ENCODE measurements around the gene SMAGP.
"Not testable (repeated sequence)": the region's sequence is repeated elsewhere in the genome, so short reads cannot be mapped to it uniquely, and the experiment has no call there.

Gene SMAGP

GRCh38 chr12:51264297-51264696 lies 5.9 kb downstream of the SMAGP start:
- no peak for DNase-seq

DNA sequence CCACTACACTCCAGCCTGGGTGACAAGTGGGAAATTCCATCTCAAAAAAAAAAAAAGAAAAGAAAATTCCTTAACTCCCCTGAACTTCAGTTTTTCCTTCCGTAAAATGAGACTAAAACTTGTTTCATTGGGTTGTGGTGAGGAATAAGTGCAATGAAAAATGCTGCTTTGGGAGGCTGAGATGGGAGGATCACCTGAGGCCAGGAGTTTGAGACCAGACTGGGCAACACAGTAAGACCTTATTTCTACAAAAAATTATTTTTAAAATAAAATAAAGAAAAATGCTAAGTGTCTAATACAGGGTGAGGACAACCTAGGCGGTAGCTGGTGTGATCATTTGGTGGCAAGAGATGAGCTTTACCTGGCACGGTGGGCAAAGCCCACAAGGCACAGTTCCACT lies 6.9 kb downstream of the SMAGP start:
- no peak for DNase-seq

DNA sequence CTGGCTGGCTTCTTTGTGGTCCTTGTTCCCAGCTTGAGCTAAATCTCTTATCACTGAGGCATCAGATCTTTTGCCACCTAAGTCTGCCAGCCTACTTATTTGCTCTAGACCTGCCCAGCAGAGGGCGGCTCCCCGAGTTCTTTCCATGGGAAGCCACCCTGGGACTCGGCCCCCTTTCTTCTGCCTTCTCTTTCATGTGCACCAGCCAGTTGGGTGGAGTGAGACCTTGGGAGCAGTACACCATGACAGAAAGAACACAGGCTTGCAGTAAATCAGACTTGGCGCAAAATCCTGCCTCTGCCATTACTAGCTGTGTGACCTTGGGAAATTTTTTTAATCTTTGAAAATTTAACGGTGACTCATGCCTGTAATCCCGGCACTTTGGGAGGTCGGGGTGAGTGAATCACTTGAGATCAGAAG lies 7.4 kb downstream of the SMAGP start:
- peak; percentile 31 to 78 (median 62) for DNase-seq

DNA sequence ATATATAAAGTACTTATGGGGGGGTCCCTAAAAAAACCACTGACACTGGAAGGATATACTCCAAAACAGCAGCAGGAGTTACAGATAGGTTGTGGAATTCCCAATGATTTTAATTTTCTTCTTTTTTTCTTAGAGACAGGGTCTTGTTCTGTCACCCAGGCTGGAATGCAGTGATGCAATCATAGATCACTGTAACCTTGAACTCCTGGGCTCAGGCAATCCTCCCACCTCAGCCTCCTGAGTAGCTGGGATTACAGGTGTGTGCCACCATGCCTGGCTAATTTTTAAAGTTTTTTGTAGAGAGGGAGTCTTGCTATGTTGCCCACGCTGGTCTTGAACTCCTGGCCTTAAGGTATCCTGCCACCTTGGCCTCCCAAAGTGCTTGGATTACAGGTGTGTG lies 10.6 kb downstream of the SMAGP start:
- DNase-seq = not testable (repeated sequence)

DNA sequence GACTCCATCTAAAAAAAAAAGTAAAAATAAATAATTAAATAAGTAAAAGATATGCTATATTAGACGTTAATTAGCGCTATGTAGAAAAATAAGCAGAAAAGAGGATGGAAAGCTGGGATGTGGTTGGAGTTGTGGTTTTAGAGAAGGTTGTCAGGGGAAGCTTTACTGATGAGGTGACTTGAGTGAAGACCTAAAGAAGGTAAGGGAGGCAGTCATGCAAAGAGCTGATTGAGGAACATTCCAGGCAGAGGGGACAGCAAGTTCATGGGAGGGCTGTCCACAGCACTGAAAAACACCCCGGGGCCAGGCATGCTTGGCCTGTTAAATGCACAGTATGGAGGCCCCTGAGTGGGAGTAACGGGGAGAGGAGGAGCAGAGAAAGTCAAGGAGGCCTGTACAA lies 15.7 kb downstream of the SMAGP start:
- no peak for DNase-seq

GRCh38 chr12:51253276-51253675 lies 16.9 kb downstream of the SMAGP start:
- DNase-seq = no peak

- no peak for DNase-seq
Observed at GRCh38 chr12:51247523-51248206, 22.6 kb downstream of the SMAGP start.

DNA sequence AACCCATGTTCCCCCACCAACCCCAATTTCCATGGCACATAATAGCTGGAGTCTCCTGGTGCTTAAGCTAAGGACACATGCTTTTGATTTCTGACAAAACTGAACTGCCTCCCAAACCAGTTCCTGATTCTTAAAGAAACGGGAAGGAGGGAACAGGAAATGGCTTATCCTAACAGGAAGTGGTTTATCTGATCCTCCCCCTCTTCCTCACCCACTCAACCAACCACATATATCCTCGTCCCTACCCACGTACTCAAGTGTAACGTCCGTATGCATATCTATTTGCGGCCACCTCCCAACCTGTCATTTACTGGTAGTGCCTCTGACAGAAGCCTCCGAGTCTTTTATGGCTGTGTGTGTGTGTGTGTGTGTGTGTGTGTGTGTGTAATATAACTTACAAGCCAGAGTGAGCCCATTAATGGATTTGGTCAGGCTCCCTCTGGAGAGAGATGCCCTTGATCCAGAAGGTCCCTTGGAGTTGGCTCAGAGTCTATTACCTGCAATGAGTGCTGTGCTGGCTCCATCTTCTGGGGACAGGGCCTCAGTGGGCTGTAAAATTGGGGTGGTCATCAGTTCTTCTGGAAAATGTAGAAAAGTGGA lies 23.9 kb downstream of the SMAGP start:
- peak; percentile 84 to 96 (median 90) for DNase-seq

DNA sequence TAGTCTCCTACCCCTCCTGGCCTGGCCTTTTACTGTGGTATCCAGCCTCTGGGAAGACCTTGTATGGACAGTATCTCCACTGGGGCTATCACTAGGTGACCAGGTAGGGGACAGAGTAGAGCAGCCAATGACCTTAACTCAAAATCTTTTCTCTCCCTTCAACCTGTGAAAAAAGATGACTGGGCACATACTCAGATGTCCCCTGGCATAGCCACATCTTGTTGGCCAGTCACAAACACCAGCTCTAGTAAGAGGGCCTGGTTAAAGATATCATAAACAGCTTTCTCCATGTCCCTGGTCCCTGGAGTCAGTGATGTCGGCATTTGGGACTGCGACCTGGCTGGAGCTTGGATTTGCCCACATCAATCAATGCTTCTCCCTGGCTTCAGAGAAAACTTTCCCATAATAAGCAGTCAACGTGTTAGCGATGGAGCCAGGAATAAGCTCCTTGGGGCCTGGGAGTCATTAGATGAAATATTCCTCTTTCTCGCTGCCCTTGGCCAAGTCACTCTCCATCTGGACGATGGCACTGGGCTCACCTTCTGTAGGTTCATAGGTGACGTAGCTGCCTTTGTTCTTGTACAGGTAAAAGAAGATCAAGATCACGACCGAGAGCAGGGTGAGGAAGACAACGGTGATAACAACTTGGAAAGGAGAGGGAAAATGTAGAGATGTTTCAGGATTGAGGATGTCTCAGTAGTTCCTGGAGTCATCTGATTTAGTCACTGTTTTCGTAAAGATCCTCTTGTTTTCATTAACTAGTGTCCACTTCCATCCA lies 24.6 kb downstream of the SMAGP start:
- no peak for DNase-seq

- DNase-seq = no peak
Observed at GRCh38 chr12:51244269-51244668, 25.9 kb downstream of the SMAGP start.

DNA sequence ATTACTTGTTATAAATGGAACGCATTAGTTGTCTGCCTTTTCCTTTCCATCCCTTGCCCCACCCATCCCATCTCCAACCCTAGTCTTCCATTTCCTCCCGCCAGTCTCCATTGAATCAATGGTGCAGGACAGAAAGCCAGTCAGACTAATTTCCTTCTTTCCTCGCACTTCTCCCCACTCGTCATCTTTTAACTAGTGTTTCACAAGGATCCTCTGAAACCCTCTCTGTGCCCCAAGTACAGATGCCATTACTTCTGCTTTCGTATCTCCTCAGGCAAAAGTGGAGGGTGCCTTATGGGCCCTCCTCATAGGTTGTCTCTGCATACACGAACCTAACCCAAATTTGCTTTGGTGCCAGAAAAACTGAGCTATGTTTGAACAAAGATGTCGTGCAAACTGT lies 27.3 kb downstream of the SMAGP start:
- DNase-seq = peak; percentile 67 to 89 (median 78)

GRCh38 chr12:51242120-51242519 lies 28.1 kb downstream of the SMAGP start:
- peak; percentile 87 to 94 (median 92) for DNase-seq

- no peak for DNase-seq
Observed at GRCh38 chr12:51240971-51241370, 29.2 kb downstream of the SMAGP start.

DNA sequence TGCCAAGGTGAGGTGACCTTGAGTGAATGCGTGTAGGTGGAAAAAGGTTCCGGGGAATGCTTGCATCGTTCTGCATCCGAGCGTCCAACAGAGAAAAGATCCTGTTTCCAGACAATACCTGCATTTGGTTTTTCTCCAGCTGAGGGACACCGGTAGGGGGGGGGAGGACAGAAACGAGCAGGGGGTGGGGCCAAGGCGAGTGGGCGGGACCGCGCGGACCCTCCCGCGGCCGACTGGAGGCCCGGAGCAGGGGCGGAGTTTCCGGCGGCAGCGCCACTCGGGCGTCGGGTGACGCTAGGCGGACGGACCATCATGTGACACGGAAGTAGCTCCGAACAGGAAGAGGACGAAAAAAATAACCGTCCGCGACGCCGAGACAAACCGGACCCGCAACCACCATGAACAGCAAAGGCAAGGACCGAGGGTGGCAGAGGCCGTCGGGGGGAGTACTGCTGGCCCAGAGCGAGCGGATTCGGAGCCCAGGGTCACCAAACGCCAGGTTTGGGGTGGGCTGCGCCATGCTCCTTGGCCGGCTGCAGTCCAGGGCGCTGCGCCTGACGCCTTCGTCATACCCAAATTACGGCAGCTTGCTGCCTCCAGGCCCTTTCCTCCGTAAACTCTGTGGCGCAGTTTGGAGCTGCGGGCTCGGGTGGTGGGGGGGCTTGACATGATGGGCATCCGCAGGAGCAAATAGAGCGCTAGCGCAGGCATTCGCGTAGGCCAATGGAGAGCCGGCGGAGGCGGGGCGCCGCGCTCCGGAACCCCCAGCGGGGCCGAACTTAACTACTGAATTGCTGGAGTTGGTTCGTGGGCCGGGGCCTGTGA lies 31.5 kb downstream of the SMAGP start, which contains the start of gene DAZAP2:
Gene DAZAP2, plus strand, starts transcription at position 317 of the 825 bp plus-strand sequence. Its CDS starts 82 bp downstream, at position 399.
- DNase-seq = peak; percentile 96 to 98 (median 98)

DNA sequence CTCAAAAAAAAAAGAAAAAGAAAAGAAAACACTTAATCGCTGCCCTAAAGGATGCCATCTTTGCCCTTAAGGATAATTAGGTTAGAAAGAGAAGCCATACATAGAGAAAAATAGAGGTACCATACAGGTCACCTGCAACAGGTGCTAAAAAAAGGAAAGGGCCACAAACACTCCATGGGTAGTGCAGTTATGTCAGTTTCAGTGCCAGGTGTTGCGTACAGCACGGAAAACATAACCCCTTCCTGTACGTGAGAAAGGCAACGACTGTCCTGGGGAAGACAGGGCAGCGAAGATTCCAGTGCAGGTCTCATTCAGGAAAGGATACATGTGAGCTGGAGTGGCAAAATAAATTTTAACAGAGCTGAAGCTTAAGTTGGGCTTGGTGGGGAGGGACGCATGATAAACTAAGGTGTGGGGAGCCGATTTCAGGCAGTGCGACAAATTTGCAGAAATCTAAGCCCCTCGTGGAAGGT lies 32.1 kb downstream of the SMAGP start:
- peak in 1 of 4 experiments; percentile 13 for DNase-seq

- no peak for DNase-seq
Observed at GRCh38 chr12:51234530-51234929, 35.7 kb downstream of the SMAGP start.

DNA sequence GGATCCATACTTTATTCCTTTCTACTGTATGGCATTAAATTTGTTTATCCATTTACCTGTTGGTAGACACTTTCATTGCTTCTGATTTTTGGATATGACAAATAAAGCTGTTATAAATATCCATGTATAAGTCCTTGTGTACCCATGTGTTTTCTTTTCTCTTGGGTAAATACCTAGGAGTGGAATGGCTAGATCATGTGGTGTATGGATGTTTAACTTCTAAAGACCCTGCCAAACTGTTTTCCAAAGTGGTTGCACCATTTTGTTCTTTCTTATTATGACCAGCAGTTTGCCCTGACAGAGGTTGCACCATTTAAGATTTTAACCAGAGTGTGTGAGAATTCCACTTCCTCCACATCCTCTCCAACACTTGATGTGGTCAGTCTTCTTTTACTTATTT lies 37.6 kb downstream of the SMAGP start:
- DNase-seq = no peak

DNA sequence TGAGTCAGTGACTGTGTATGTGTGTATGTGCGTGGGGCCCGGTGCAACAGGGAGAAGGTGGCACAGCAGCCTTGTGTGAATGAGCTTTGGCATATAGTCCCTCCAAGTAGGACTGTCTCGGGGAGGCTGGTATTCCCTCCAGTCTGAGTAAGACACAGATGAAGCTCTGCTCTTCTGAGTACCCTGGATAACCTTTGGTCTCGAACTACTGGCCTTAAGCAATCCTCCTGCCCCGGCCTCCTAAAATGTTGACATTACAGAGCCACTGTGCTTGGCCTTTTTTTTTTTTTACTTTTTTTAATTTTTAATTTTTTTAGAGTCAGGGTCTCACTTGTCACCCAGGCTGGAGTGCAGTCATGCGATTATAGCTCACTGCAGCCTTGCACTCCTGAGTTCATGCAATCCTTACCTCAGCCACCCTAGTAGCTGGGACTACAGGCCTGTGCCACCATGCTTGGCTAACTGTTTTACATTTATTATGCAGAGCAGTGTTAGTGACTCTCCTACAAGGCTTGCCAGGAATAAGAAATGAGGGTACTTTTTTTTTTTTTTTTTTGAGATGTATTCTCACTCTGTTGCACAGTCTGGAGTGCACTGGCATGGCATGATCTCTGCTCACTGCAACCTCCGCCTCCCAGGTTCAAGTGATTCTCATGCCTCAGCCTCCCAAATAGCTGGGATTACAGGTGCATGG lies 41.0 kb downstream of the SMAGP start:
- no peak for DNase-seq

GRCh38 chr12:51227962-51228361 lies 42.3 kb downstream of the SMAGP start:
- DNase-seq = no peak

DNA sequence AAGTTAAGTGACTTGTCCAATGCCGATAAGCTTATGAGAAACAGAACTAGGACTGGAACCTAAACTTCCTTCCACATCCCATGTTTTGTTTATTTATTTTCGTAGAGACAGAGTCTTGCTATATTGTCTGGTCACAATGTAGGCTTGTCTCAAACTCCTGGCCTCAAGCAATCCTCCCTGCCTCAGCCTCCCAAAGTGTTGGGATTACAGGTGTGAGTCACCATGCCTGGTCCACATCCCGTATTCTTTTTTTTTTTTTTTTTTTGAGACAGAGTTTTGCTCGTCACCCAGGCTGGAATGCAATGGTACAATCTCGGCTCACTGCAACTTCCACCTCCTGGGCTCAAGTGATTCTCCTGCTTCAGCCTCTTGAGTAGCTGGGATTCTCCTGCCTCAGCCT lies 43.1 kb downstream of the SMAGP start:
- DNase-seq = not testable (repeated sequence)

GRCh38 chr12:51225771-51226170 lies 44.4 kb downstream of the SMAGP start:
- DNase-seq = no peak

- no peak for DNase-seq
Observed at GRCh38 chr12:51225234-51225633, 45.0 kb downstream of the SMAGP start.
